Suprapubic skin (tissue), 4 donors: ENCODE data around the gene TNS1.

Experiments used
- POLR2A ChIP-seq, 2 donors: fragments of 450-650 bp; IDR thresholded peaks; one replicate each; pipeline ENCODE4 v1.6.1; 2017; ENCODE audit warnings: antibody characterized with exemption in 2 of 2, mild to moderate bottlenecking in 2 of 2, moderate library complexity in 2 of 2
- POLR2AphosphoS5 ChIP-seq, 3 donors: sonication (generic); formaldehyde crosslinking; IDR thresholded peaks; one replicate each; pipeline ENCODE4 v1.6.1; 2017; ENCODE audit warnings: antibody characterized with exemption in 3 of 3
- TF ChIP-seq, protein P1 (sequence below), 2 donors: fragments of 200-600 bp in 1 of 2; fragments of 450-650 bp in 1 of 2; sonication (generic) in 1 of 2; IDR thresholded peaks; one replicate each; pipeline ENCODE4 v1.5.1; 2016 to 2019; ENCODE audit warnings: antibody characterized with exemption in 2 of 2, mild to moderate bottlenecking in 1 of 2, moderate library complexity in 1 of 2

- TF ChIP-seq, protein P1, sequence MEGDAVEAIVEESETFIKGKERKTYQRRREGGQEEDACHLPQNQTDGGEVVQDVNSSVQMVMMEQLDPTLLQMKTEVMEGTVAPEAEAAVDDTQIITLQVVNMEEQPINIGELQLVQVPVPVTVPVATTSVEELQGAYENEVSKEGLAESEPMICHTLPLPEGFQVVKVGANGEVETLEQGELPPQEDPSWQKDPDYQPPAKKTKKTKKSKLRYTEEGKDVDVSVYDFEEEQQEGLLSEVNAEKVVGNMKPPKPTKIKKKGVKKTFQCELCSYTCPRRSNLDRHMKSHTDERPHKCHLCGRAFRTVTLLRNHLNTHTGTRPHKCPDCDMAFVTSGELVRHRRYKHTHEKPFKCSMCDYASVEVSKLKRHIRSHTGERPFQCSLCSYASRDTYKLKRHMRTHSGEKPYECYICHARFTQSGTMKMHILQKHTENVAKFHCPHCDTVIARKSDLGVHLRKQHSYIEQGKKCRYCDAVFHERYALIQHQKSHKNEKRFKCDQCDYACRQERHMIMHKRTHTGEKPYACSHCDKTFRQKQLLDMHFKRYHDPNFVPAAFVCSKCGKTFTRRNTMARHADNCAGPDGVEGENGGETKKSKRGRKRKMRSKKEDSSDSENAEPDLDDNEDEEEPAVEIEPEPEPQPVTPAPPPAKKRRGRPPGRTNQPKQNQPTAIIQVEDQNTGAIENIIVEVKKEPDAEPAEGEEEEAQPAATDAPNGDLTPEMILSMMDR (IDR thresholded peaks at IDR 0.05), result no peak
- no peak for TF ChIP-seq POLR2A (IDR thresholded peaks at IDR 0.05)
- TF ChIP-seq POLR2AphosphoS5 (IDR thresholded peaks at IDR 0.05), result no peak
Observed at GRCh38 chr2:217948897-217949296, 53.9 kb downstream of the TNS1 start.
